Stimulated activated CD8-positive, alpha-beta memory T cell treated with anti-CD3 and anti-CD28 coated beads, Interleukin-4, amount 100 ng/mL, for 24 hours (primary cell): Measurements from ENCODE around the gene CAPN5.

Experiments
- DNase-seq: peaks from one replicate; pipeline ENCODE4 v3.0.0-alpha.2; 2020; ENCODE audit warnings: low read depth

Gene CAPN5

GRCh38 chr11:77173494-77173893 is 106.7 kb downstream of the CAPN5 start:
- DNase-seq = no peak

GRCh38 chr11:77174559-77174958 is 107.8 kb downstream of the CAPN5 start:
- no peak for DNase-seq

- no peak for DNase-seq
Measured at GRCh38 chr11:77175021-77175842, 108.5 kb downstream of the CAPN5 start.
